Activated CD8-positive, alpha-beta memory T cell treated with anti-CD3 and anti-CD28 coated beads, Interleukin-2, amount 50 U/mL, for 48 hours (primary cell): ENCODE measurements around the gene RASIP1.
A peak's percentile ranks its signal among the peaks of the same experiment; 100 is the strongest.

Source experiments
- DNase-seq: peaks from one replicate; pipeline ENCODE4 v3.0.0-alpha.2; 2020

Gene RASIP1

DNA sequence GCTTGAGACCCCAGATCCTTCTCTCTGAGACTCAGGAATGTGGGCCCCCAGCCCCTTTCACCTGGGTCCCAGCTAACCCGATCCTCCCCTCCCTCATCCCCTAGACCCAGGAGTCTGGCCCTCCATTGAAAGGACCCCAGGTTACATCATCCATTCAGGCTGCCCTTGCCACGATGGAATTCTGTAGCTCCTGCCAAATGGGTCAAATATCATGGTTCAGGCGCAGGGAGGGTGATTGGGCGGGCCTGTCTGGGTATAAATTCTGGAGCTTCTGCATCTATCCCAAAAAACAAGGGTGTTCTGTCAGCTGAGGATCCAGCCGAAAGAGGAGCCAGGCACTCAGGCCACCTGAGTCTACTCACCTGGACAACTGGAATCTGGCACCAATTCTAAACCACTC is 15.4 kb upstream of the RASIP1 start:
- DNase-seq, result no peak

DNA sequence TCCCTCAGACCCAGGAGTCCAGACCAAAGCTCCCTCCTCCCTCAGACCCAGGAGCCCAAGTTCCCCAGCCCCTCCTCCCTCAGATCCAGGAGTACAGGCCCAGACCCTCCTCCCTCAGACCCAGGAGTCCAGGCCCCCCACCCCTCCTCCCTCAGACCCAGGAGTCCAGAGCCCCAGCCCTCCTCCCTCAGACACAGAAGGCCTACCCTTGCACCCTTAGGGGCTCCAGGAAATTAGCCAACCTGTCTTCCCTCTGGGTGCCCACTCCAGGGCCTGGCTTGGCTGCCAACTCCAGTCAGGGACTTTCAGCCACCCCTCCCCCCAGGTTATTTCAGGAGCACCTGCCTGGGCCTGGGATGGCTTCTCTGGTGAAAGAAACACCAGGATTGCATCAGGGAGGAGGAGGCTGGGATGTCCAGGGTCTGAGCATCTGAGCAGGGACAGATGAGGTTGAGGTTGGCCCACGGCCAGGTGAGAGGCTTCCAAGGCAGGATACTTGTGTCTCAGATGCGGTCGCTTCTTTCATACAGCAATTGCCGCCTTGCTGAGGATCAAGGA is 14.8 kb upstream of the RASIP1 start, which contains the start of gene FGF21:
TSS of gene FGF21 (plus strand) at position 441 of the 558 bp plus-strand sequence. CDS start 713 bp downstream, outside the sequence.
- no peak for DNase-seq

DNA sequence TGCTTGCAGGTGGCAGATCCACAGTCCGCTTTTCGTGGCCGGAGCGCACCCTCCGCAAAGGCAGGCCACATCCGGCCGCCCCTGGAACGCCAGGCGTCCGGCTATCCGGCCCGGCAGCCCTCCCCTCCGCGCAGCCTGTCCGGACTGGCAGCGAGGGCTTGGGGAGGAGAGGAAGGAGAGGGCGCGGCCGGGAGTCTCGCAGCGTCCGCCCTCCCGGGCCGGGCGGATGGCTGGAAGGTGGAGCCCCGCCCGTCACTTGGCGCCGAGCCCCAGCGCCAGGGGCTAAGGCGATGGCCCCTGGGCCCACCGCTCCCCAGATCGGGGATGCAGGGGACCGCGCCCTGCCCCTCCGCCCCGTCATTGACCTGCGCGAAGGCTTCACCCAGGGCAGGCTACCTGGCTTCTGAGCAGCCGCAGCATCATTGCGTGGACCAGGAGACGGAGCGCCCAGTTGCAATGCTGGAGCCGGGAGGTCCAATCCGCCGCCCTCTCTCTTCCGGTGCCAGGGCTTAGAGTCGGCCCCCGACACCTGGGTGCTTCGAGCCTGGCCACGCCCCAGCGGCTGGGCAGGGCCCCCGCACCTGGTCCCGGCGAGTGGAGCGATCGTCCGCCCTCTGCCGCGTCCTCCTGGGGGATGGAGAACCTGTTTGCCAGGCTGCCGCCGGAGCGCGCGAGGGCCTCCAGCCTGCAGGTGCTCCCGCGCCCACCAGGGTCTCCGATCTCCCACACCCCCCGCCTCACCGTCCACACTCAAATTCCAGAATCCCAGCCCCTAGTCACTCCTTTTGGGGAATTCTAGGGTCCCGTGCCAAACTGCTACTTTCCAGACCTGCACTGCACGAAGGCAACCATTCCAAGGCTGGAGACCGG is 12.3 kb upstream of the RASIP1 start, which contains the start of gene FUT1:
TSS of gene FUT1 (minus strand) at position 146 of the 870 bp plus-strand sequence. CDS start 1,360 bp downstream, outside the sequence.
- peak; percentile 67 for DNase-seq

DNA sequence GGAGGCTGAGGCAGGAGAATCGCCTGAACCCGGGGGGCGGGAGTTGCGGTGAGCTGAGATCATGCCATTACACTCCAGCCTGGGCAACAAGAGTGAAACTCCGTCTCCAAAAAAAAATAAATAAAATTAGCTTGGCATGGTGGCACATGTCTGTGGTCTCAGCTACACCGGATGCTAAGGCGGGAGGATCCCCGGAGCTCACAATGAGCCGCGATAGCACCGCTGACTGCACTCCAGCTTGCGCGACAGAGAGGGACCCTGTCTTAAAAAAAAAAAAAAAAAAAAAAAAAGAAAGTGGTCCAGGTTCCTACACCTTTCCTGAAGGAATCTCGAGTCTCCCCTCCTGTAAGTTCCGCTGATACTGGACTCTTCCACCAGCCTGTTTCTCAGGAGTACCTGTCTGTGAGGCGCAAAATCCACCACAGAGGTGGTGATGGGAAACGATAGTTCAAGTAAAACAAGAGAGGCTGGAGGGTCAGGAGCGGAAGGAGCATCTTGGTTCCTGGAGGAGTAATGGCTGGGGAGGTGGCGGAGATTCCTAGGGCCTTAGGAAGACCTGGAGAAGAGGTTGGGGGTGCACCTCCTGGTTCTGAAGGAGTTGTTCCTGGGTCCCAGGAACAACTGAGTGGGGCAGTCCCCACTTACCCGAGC is 11.6 kb upstream of the RASIP1 start:
- DNase-seq, result no peak

DNA sequence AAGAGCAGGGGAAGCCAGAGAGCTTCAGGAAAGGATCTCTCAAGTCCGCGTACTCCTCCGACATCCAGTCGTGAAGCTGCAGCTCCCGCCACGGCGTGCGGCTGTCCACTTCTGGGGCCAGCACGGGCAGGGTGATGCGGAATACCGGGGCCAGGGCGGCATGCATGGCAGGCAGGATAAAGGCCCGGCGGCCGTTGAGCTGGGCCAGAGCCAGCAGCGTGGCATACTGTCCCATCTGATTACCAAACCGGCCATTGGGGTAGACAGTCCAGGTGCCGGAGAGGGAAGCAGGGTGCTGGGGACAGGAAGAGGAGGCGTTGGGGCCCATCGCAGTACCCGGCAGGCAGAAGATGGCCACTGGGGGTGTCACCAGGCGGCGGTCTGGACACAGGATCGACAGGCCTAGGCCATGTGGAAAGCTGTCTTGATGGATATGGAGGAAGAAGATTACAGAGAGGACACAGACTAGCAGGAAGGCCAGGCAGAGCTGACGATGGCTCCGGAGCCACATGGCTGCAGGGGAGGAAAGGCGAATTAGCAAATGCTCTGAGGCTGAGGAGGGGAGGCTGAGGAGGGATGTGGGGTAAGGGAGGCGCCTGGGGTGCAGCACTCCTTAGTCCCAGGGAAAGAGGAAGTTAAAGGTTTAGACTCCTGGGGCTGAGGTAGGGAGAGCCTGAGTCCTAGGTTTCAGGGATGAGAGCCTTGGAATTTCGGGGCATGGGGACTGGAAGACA is 10.5 kb upstream of the RASIP1 start:
- DNase-seq, result no peak

DNA sequence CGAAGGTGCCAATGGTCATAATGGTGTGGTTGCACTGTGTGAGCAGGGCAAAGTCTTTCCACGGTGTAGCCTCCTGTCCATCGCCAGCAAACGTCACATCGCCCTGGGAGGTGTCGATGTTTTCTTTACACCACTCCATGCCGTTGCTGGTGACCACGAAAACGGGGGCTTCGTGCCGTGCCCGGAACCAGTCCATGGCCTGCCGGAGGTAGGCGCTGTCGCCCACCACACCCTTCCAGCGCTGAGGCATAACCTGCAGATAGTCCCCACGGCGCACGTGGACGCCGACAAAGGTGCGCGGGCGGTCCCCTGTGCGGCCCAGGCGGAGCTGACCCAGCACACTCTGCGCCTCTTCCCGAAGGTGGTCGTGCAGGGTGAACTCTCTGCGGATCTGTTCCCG is 9.9 kb upstream of the RASIP1 start:
- no peak for DNase-seq

DNA sequence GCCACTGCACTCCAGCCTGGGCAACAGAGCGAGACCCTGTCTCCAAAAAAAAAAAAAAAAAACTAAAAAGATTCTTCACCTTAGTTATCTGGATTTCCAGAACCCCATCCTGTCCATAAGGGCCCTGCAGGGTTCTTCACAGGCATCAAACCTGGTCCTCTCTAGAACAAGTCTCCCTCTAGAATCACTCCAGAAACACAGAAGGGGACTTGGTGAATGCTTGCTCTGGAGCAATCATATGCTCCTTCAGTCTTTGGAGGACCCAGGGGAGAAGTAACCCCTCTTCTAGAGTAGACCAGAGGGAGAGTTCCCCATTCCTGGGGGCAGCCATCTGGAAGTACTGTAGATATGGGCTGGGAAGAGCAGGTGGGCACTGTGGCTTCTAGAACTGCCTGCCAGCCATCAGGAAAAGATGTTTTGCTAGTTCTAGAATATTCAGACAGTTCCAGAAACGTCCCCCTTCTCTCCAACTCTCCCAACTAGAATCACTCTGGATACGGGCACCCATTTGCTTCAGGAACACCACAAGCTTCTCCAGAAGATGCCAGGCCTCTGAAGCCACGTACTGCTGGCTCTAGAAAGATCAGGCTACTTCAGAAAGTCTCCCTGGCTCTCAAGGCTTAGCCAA is 9.3 kb upstream of the RASIP1 start:
- DNase-seq, result no peak

DNA sequence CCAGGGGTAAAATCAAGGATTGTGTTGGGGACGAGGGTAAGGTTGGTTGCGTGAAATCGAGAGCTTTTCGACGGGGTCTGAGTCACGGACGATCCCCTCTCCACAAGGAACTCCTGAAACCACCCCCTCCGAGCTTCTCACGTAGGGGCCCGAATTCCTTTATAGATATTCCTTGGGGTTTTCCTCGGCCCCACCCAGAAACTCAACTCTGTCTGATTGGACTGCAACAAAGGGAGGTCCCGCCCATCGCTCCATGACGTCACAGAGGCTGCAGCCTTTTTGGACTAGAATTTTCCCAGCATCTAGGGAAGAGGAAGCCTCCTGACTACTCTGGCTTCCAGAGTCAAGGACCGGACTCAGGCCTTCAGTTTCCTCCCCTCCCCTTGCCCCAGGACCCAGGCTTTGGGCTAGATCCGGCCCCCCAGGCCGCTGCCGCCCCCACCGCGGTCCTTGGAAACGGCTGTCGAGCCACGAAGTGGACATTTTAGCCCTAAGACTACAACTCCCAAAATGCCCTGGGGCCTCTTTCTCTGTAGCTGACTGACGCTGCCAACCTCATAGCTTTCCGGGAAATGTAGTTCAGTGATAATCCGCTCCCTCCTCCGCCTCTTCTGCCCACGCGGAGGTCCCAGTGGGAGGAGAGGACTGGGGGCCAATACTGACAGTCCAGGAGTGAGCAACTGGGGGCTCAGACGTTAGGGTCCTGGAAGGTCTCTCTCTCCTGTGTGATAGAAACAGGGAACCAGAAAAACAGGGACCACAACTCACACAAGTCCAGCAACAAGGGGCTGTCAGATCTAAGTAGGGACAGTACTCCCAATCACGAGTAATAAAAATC is 6.5 kb upstream of the RASIP1 start, which contains the start of gene IZUMO1:
TSS of gene IZUMO1 (minus strand) at position 172 of the 838 bp plus-strand sequence. CDS start 1,050 bp downstream, outside the sequence.
- peak; percentile 74 for DNase-seq

DNA sequence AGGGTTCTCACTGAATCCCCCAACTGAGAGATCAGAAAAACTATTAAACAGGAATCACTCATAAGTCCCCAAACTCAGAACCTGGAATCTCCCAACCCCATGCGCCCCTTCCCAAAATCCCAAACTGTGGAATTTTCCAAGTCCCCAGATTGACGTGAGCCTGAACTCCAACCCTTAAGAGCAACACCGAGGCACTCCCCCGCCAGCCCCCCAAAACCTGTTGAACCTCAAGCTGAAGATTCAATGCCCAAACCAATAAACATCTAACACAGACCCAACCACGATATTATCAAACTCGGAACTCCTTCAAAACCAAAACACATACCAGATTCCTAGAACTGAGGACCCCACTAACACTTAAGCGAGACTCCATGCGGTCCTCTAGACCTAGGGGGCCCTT is 5.7 kb upstream of the RASIP1 start:
- no peak for DNase-seq

DNA sequence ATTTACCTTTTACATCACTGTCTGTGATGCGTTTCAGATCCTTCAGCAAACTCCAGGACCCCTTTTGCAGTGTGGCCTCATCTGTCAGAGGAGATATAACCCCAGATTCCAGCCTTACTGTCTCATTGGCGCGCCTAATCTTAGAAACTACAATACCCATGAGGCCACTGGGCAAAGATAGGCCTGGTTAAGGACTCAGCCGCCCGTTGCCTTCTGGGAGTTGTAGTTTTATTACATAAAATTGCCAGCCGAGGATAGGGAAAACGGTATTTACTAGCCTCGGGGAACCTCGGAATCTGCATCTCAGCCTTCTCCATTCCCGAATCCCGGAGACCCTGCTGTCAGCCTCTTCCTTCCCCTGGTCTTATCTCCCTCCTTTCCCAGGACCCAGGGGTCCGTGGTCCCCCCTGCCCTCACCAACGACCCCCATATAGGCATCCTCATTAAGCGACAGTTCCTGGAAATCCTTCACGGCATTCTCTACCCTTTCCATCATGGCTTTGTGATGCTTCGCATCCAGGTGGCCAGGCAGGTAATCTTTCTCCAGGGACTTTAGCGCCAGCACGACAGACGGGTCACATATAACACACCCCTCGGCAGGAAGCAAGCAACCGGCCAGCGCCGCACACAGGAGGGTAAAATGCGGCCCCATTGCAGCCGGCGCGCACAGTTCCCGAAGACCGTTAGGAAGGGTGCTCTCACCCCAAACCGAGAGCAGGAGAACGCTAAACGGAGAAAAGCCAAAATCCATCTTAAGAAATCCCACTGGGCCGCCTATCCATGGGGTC is 5.0 kb upstream of the RASIP1 start:
- DNase-seq, result no peak

DNA sequence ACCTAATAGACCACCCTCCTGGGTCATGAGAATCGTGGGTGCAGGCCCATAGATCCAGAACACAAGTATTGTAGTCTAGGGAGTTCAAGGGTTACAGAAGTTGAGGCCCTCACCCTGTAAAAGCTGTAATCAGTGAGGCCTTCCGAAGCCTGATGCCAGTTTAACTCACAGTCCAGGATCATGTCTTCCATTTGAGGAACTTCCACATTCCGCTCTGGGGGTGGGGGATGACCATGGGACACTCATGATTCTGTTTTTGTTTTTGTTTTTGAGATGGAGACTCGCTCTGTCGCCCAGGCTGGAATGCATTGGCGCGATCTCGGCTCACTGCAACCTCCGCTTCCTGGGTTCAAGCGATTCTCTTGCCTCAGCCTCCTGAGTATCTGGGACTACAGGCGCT is 1.7 kb upstream of the RASIP1 start:
- no peak for DNase-seq

DNA sequence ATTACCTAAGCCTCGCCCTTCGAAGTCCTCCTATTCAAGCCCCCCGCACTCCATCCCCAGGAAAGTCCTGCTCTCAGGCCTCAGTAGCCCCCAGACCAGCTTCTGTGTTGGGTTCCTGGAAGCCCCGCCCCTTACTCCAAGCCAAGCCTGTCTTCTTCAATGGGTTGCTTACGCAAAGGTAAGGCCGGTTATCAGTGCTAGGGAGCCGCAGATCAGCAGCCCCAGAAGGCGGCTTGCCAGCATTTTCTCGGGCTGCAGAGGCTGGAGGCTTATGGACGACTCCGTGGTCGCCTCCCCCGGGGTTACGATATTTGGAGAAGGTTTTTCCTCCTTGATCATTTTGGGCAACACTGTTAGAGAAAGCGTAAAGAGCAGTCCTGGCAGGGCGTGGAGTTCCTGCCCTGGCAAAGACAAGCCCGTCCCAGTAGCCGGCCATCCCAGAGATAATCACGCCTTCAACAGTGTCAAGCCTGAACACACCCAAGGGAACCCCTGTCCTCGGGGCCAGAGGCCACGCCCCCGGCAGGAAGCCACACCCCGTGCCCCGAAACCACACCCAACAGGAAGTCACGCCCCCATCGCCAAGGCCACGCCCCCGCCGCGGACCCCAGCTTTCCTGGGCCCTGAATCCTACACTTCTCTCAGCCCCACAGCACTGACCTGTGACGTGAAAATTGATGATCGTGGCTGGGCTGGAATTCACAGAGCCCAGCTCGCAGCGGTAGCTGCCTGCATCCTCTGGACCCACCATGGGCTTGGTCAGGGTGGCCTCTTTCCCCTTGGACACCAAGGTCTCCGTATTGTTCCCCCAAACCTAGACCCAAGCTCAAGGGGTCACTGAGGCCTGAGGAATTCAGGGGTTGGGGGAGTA is 954 bp upstream of the RASIP1 start:
- DNase-seq, result peak; percentile 85

DNA sequence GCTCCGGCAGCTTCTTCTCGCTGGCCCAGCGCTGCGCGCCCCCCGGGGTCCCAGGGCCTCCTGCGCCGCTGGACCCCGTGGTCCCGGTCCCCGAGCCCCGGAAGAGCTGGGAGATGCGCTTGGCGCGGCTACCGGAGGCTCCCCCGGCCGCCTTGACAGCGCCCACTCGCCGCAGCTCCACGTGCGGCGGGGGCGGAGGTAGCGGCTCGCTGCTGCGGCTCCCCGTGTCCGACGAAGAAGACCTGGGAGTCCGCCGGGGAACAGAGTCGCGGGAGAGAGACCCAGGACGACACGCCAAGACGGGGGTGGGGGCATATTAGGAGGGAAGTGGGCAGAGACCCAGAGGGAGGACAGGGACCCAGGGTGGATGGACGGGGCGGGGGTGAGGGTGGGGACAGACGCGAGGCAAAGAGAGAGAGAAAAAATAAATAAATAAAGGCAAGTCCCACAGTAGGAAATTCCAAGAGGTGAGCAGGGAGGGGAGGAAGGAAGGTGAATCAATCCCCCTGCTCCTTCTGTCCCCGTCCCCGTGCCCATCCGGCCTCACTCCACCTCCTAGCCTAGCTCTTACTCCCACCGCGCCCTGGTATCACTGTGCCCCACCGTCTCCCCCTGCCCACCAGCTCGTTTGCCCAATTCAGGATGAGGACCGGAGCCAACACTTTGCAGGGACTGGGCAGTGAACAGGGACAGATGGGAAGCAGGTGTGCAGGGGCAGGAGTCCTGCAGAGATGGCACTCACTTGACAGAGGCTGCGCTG is 826 bp downstream of the RASIP1 start:
- DNase-seq, result no peak

DNA sequence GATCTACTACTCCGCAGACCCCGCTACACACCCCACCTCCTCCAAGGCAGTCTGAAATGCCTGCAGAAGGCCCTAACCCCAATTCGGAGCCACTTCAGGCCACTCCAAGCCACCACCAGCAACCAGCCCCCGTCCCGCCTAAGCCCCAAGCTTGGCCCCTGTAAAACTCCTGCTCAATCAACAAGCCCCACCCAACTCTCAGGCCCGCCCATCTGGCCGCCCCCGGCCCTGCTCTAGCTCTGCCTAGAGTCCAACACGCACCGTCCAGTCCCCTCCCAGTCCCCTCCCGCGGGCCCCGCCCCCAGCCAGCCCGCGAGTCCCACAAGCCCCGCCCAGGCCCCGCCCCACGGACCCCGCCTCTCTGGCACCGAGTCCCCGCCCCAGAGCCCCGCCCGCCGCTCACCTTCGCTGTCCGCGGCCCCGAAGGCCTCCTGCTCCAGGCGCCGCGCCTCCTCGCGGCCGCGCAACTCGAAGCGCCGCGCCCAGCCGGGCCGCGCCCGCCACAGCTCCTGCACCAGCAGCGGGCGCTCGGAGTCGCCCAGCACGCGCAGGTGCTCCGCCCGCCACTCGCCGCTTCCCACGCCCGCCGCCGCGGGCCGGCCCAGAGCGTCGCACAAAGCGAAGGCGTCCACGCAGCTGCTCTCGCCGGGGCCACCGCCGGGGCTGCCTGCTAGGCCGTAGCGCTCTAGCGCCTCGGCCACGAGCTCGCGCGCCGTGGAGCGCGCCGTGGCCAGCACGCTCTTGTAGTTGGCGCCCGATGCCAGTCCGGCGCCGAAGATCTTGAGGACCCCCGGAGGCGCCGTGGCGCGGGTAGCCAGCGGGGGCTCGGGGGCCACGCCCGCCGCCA is 1.6 kb downstream of the RASIP1 start:
- DNase-seq, result peak; percentile 98

DNA sequence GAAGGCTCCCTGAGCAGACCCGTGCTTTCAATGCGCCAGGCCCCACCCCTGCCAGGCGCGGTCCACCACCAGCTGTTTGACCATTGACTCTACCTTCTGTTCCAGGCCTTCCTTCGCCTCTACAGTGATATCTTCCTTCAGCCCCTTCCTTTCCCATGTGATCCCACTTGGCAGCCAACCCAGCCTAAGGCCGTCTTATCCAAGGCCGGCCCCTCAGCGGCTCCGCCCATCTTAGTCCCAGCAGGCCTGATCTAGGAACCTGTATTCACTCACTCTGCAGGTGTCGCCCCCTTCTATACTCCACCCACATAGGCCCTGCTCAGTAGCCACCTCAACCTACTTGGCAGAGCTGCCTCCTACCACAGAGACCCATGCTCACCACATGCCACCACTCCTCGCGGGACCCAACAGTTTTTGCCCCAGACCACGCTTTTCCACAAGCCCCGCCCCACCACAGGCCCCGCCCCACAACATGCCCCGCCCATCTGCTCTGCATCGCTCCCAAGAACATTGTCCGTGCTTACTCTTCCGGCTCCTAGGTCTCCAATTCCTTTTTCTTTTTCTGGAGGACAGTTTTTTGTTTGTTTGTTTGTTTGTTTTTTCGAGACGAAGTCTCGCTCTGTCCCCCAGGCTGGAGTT is 2.9 kb downstream of the RASIP1 start:
- no peak for DNase-seq

DNA sequence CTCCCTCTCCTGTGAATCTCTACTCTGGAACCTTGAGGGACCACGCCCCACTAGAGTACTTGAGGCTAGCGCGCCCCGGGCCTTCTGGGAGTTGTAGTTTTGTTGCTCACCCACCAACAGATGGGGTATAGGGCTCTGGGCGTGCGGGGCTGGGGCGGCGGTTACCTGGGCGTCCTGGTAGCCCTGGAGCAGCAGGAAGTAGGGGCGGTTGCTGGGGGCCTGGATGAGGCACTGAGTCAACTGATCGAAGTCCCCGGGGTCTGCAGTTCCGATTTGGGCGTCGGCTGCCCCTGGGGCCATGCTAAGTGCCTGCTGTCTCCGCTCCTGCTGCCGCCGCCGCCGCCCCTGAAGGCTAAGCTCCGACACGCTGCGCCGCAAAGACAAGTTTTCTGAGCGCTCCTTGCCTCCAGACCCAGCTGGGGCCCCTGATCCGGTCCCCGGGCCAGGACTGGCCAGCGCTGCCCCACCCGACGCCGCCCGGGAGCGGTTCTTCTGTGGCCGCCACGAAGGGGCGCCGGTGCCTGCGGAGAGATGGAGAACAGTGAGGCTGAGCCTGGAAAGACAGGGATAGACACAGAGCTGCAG is 5.3 kb downstream of the RASIP1 start:
- no peak for DNase-seq

DNA sequence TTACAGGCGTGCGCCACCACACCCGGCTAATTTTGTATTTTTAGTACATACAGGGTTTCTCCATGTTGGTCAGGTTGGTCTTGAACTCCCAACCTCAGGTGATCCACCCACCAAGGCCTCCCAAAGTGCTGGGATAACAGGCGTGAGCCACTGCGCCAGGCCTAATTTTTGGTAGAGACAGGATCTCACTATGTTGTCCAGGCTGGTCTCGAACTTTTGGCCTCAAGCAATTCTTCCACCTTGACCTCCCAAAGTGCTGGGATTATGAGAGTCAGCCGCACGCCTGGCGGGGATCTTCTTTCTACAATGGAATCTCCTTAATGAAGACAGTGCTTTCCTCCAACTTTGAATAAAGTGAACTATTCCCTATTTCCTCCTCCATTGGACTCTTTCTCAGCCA is 5.8 kb downstream of the RASIP1 start:
- no peak for DNase-seq
